ENCODE measurements around the gene CYP2C9.

CYP2C9 gene

GRCh38 chr10:95039281-95039680 is 100.8 kb downstream of the CYP2C9 start:
- Histone ChIP-seq H4K20me1 (ENCODE audit: insufficient read depth, low read length) (no peaks in the 10 kb centered on the region), H3K36me3 (replicated peaks; ENCODE audit: low read depth, low read length) (no peaks in the 10 kb centered on the region), H2AFZ (ENCODE audit: low read depth, low read length) (no peak overlapping the region), H3K4me2 (ENCODE audit: low read length) (no peak overlapping the region), H3K27ac (ENCODE audit: low read length) (no peak overlapping the region), H3K4me3 (ENCODE audit: low read length) (no peak overlapping the region), H3K9ac (ENCODE audit: low read length) (no peak overlapping the region), H3K4me1 (ENCODE audit: low read length) (no peaks in the 10 kb centered on the region), H3K9me3 (ENCODE audit: insufficient read depth, low read length) (no peaks in the 10 kb centered on the region), H3K27me3 (ENCODE audit: low read depth, low read length) (peaks cover 2% of the 10 kb centered on the region; the same call in 1 of the 2 replicates), H3K79me2 (ENCODE audit: low read length) (no peaks in the 10 kb centered on the region)
- no peak for TF ChIP-seq CTCF (IDR thresholded peaks at IDR 0.05; ENCODE audit: low read depth, low read length)
- TF ChIP-seq EZH2phosphoT487 (IDR thresholded peaks at IDR 0.05; ENCODE audit: low read depth), result no peak

All from OCI-LY3 (cell line).